H1 (cell line): ENCODE measurements around the gene NDUFS4. TPM values are rescaled to one million over a fixed set of nuclear protein-coding genes. Genes with fewer than 3 reads are reported as not detected.

Experiments used
- CTCF ChIA-PET: fragments of 300-600 bp; sonication (Branson Sonifier 250); formaldehyde crosslinking; loops from one replicate; lab custom pipeline; 2021; ENCODE audit not compliant: partially characterized antibody; lab: Charles Lee
- POLR2A ChIA-PET: fragments of 300-600 bp; sonication (Branson Sonifier 250); formaldehyde crosslinking; loops from one replicate; lab custom pipeline; 2021; ENCODE audit warnings: inconsistent platforms; ENCODE audit not compliant: partially characterized antibody; lab: Charles Lee
- DNase-seq, 2 experiments: peaks; one replicate each; pipeline versions ENCODE4 v3.0.0 to v3.0.0-alpha.2; 2010 to 2022; ENCODE audit warnings: low spot score in 2 of 2, low read depth in 1 of 2, mixed read lengths in 1 of 2
- FAIRE-seq: peaks from 2 replicates; lab custom pipeline; 2011; peaks lifted over from hg19 to GRCh38; lab: Jason Lieb, UNC
- H2AFZ ChIP-seq: 2 replicates; pipeline ENCODE4 v1.8.1; 2012; ENCODE audit warnings: low read length, inconsistent platforms
- H2AK5ac ChIP-seq: 2 replicates; pipeline ENCODE4 v1.6.1; 2013; ENCODE audit warnings: low read depth, low read length
- H2BK120ac ChIP-seq: replicated peaks from 2 replicates; pipeline ENCODE3; 2013; ENCODE audit warnings: low read depth, low read length, inconsistent platforms
- H2BK12ac ChIP-seq: 2 replicates; pipeline ENCODE4 v1.6.1; 2013; ENCODE audit warnings: low read depth, low read length
- H2BK15ac ChIP-seq: 2 replicates; pipeline ENCODE4 v1.6.1; 2013; ENCODE audit warnings: low read length
- H2BK20ac ChIP-seq: 2 replicates; pipeline ENCODE4 v1.6.1; 2013; ENCODE audit warnings: low read length
- H2BK5ac ChIP-seq: 2 replicates; pipeline ENCODE4 v1.6.1; 2013; ENCODE audit warnings: low read depth, low read length
- H3K14ac ChIP-seq: 2 replicates; pipeline ENCODE4 v1.6.1; 2013; ENCODE audit warnings: inconsistent platforms; ENCODE audit not compliant: insufficient read length
- H3K18ac ChIP-seq: 2 replicates; pipeline ENCODE4 v1.6.1; 2013; ENCODE audit warnings: low read length; ENCODE audit errors: extremely low read depth
- H3K23ac ChIP-seq: 2 replicates; pipeline ENCODE4 v1.6.1; 2013; ENCODE audit warnings: inconsistent platforms; ENCODE audit not compliant: insufficient read length
- H3K23me2 ChIP-seq: 2 replicates; pipeline ENCODE4 v1.6.1; 2013; ENCODE audit warnings: low read depth, low read length
- H3K27ac ChIP-seq: 2 replicates; pipeline ENCODE4 v1.6.1; 2011; ENCODE audit warnings: low read depth, low read length, inconsistent platforms
- H3K27me3 ChIP-seq, 4 experiments: replicated peaks in 1 of 4; 1 replicate in 1 of 4; 2 replicates in 3 of 4; pipeline versions ENCODE4 v1.6.1 to v1.8.1; 2011 to 2013; ENCODE audit warnings: low read length in 3 of 4, mild to moderate bottlenecking in 3 of 4, inconsistent platforms in 2 of 4, mixed read lengths in 2 of 4, moderate library complexity in 1 of 4; ENCODE audit not compliant: control insufficient read depth in 3 of 4, insufficient read depth in 3 of 4; ENCODE audit errors: extremely low read depth in 1 of 4
- H3K36me3 ChIP-seq, 4 experiments: 2 replicates each; pipeline versions ENCODE4 v1.6.1 to v1.8.1; 2011 to 2013; ENCODE audit warnings: mild to moderate bottlenecking in 4 of 4, low read length in 3 of 4, moderate library complexity in 2 of 4, control low read depth in 1 of 4, inconsistent platforms in 1 of 4; ENCODE audit not compliant: insufficient read depth in 4 of 4, control insufficient read depth in 2 of 4
- H3K4ac ChIP-seq: replicated peaks from 2 replicates; pipeline ENCODE3; 2013; ENCODE audit warnings: low read length, low read depth, mixed read lengths, inconsistent platforms; ENCODE audit not compliant: insufficient read length
- H3K4me1 ChIP-seq, 4 experiments: replicated peaks in 1 of 4; 1 replicate in 1 of 4; 2 replicates in 3 of 4; pipeline versions ENCODE4 v1.6.1 to v1.8.1; 2011 to 2013; ENCODE audit warnings: low read length in 3 of 4, inconsistent platforms in 2 of 4, mixed read lengths in 1 of 4; ENCODE audit not compliant: insufficient read depth in 4 of 4, control insufficient read depth in 3 of 4
- H3K4me2 ChIP-seq, 2 experiments: 2 replicates each; pipeline versions ENCODE4 v1.6.1 to v1.8.1; 2011 to 2013; ENCODE audit warnings: low read depth in 2 of 2, low read length in 2 of 2, control low read depth in 1 of 2, inconsistent platforms in 1 of 2, mild to moderate bottlenecking in 1 of 2; ENCODE audit not compliant: insufficient read depth in 1 of 2
- H3K4me3 ChIP-seq, 4 experiments: fragments of 200-600, 300-600 bp in 1 of 4; sonication (generic), shearing (Covaris generic), sonication (Bioruptor Twin) in 1 of 4; 2 replicates each; pipeline versions ENCODE4 v1.5.1 to v1.8.1; 2011 to 2016; ENCODE audit warnings: low read length in 4 of 4, low read depth in 3 of 4, control low read depth in 2 of 4, inconsistent platforms in 2 of 4, mild to moderate bottlenecking in 2 of 4, mixed read lengths in 1 of 4, moderate library complexity in 1 of 4; ENCODE audit not compliant: insufficient read depth in 2 of 4; ENCODE audit errors: extremely low read depth in 1 of 4
- H3K56ac ChIP-seq: replicated peaks from 2 replicates; pipeline ENCODE3; 2013; ENCODE audit warnings: low read depth, mild to moderate bottlenecking, mixed read lengths, low read length, inconsistent platforms; ENCODE audit not compliant: insufficient read length
- H3K79me1 ChIP-seq: 2 replicates; pipeline ENCODE4 v1.6.1; 2013; ENCODE audit warnings: low read depth, low read length, control low read depth
- H3K79me2 ChIP-seq, 2 experiments: 2 replicates each; pipeline versions ENCODE4 v1.6.1 to v1.8.1; 2012 to 2013; ENCODE audit warnings: low read length in 2 of 2, mild to moderate bottlenecking in 2 of 2, inconsistent platforms in 1 of 2; ENCODE audit not compliant: insufficient read depth in 2 of 2, control insufficient read depth in 1 of 2
- H3K9ac ChIP-seq, 4 experiments: replicated peaks in 1 of 4; 1 replicate in 1 of 4; 2 replicates in 3 of 4; pipeline versions ENCODE4 v1.6.1 to v1.8.1; 2011 to 2013; ENCODE audit warnings: low read depth in 3 of 4, low read length in 3 of 4, control low read depth in 2 of 4, mild to moderate bottlenecking in 2 of 4, moderate library complexity in 2 of 4, inconsistent platforms in 1 of 4; ENCODE audit errors: extremely low read depth in 1 of 4
- H3K9me3 ChIP-seq, 2 experiments: 2 replicates each; pipeline versions ENCODE4 v1.6.1 to v1.8.1; 2012 to 2013; ENCODE audit warnings: mild to moderate bottlenecking in 2 of 2, moderate library complexity in 2 of 2, control low read depth in 1 of 2, inconsistent platforms in 1 of 2, low read depth in 1 of 2, low read length in 1 of 2, mixed read lengths in 1 of 2; ENCODE audit not compliant: insufficient read depth in 2 of 2
- H4K20me1 ChIP-seq, 2 experiments: replicated peaks in 1 of 2; 2 replicates each; pipeline versions ENCODE3 to v1.8.1; 2011 to 2013; ENCODE audit warnings: inconsistent platforms in 2 of 2, low read length in 2 of 2, mild to moderate bottlenecking in 1 of 2; ENCODE audit not compliant: insufficient read depth in 2 of 2, control insufficient read depth in 1 of 2
- H4K5ac ChIP-seq: 2 replicates; pipeline ENCODE4 v1.6.1; 2013; ENCODE audit warnings: low read length, low read depth, mixed read lengths, inconsistent platforms; ENCODE audit not compliant: insufficient read length
- H4K8ac ChIP-seq: 2 replicates; pipeline ENCODE4 v1.8.0; 2013; ENCODE audit warnings: mild to moderate bottlenecking, moderate library complexity, low read length, inconsistent platforms; ENCODE audit not compliant: insufficient read depth; ENCODE audit errors: extremely low read depth
- H4K91ac ChIP-seq: replicated peaks from 2 replicates; pipeline ENCODE3; 2013; ENCODE audit warnings: low read length, mixed read lengths, inconsistent platforms; ENCODE audit not compliant: insufficient read length
- ASH2L ChIP-seq: fragments of 200-600, 300-600 bp; sonication (generic); IDR thresholded peaks from one replicate; pipeline ENCODE4 v1.7.1; 2017; ENCODE audit warnings: low read length
- CHD1 ChIP-seq: IDR thresholded peaks from 2 replicates; pipeline ENCODE4 v1.6.1; 2012; ENCODE audit warnings: low read depth, low read length, improper control_type of control experiment
- CREB1 ChIP-seq: IDR thresholded peaks from 2 replicates; pipeline ENCODE4 v1.6.1; 2012; ENCODE audit warnings: inconsistent platforms
- EP300 ChIP-seq, 2 experiments: IDR thresholded peaks; 1 replicate in 1 of 2; 2 replicates in 1 of 2; pipeline ENCODE4 v1.6.1; 2011 to 2012; ENCODE audit warnings: low read depth in 2 of 2, low read length in 2 of 2, mild to moderate bottlenecking in 2 of 2, borderline replicate concordance in 1 of 2, inconsistent platforms in 1 of 2, moderate library complexity in 1 of 2
- EZH2 ChIP-seq: fragments of 200-600 bp; sonication (generic); IDR thresholded peaks from 2 replicates; pipeline ENCODE4 v1.7.1; 2012; ENCODE audit warnings: low read depth, mild to moderate bottlenecking, moderate library complexity, low read length, inconsistent platforms; ENCODE audit not compliant: severe bottlenecking
- KDM4A ChIP-seq: IDR thresholded peaks from one replicate; pipeline ENCODE4 v1.7.1; 2012; ENCODE audit warnings: low read depth, mild to moderate bottlenecking, moderate library complexity, low read length, inconsistent platforms; ENCODE audit not compliant: severe bottlenecking
- KDM5A ChIP-seq: fragments of 200-600 bp; IDR thresholded peaks from 2 replicates; pipeline ENCODE4 v1.7.1; 2012; ENCODE audit warnings: mild to moderate bottlenecking, low read length, inconsistent platforms, mixed read lengths
- POU5F1 ChIP-seq: IDR thresholded peaks from 2 replicates; pipeline ENCODE4 v1.6.1; 2011; ENCODE audit warnings: low read depth, mild to moderate bottlenecking, low read length, moderate library complexity
- RAD21 ChIP-seq, 2 experiments: IDR thresholded peaks in 1 of 2; conservative IDR thresholded peaks in 1 of 2; 2 replicates each; pipeline ENCODE4 v1.6.1; 2011; ENCODE audit warnings: low read depth in 2 of 2, low read length in 2 of 2, improper control_type of control experiment in 1 of 2, inconsistent platforms in 1 of 2, mild to moderate bottlenecking in 1 of 2, moderate library complexity in 1 of 2
- SAP30 ChIP-seq: fragments of 300-600 bp; sonication (generic); IDR thresholded peaks from 2 replicates; pipeline ENCODE4 v1.7.1; 2012; ENCODE audit warnings: low read length, moderate library complexity, mild to moderate bottlenecking, inconsistent platforms; ENCODE audit not compliant: insufficient read depth, insufficient replicate concordance
- SP2 ChIP-seq: IDR thresholded peaks from 2 replicates; pipeline ENCODE4 v1.6.1; 2012; ENCODE audit warnings: mild to moderate bottlenecking, low read length, inconsistent platforms
- SP4 ChIP-seq: IDR thresholded peaks from 2 replicates; pipeline ENCODE4 v1.6.1; 2012; ENCODE audit warnings: low read length, inconsistent platforms
- TAF7 ChIP-seq: optimal IDR thresholded peaks from 2 replicates; pipeline ENCODE3; 2011; ENCODE audit warnings: low read depth, mild to moderate bottlenecking, inconsistent platforms, low read length, moderate library complexity, borderline replicate concordance
- TCF12 ChIP-seq: IDR thresholded peaks from 2 replicates; pipeline ENCODE4 v1.6.1; 2011; ENCODE audit warnings: low read depth, mild to moderate bottlenecking, low read length
- WGBS, 2 experiments: shearing (Covaris generic) in 1 of 2; methylation state at CpG; one replicate each; pipeline versions ENCODE4 v1.1.6 to v1.1.7; 2013 to 2015; ENCODE audit warnings: low lambda C conversion rate in 2 of 2, mixed read lengths in 2 of 2, inconsistent platforms in 1 of 2, low coverage in 1 of 2, missing lambda C conversion rate in 1 of 2; ENCODE audit not compliant: insufficient replicate concordance in 2 of 2, insufficient coverage in 1 of 2, insufficient read length in 1 of 2; ENCODE audit errors: extremely low coverage in 1 of 2, missing lambda C conversion rate in 1 of 2; 5-methylcytosine and 5-hydroxymethylcytosine counted together
- polyA plus RNA-seq, 7 experiments: library from polyadenylated mRNA; depleted of rRNA in 3 of 7; stranded (reverse) in 5 of 7; unstranded in 2 of 7; fragments of >200 nt in 5 of 7; fragments of 200-250 nt in 2 of 7; gene quantifications; 1 replicate in 5 of 7; 2 replicates in 1 of 7; 4 replicates in 1 of 7; pipeline versions ENCODE4 v1.2.1 to v1.2.3, GENCODE V29; 2011 to 2013; ENCODE audit warnings: missing spikeins in 2 of 7, mixed read lengths in 2 of 7
- total RNA-seq: library from RNA; stranded (reverse); fragmentation: NEBNext Ultra II Directional; extraction: Animal tissue kit (Norgen Biotek cat#: 25700); gene quantifications from 2 replicates; pipeline ENCODE4 v1.2.1, GENCODE V29; 2021

Gene NDUFS4
- total and polyA plus RNA-seq, 2 of the 8 experiments (the other 6 are each of a cell fraction or from before 2014, with no cell fraction given): 74.6 to 75.9 TPM

GRCh38 chr5:53547226-53547625 lies 13.2 kb upstream of the NDUFS4 start:
- DNase-seq (no peak), FAIRE-seq (no peak)
- Histone ChIP-seq H3K27me3 (no peaks in the 10 kb centered on the region), H3K79me1 (no peaks in the 10 kb centered on the region), H3K27ac (no peak overlapping the region), H3K23me2 (no peaks in the 10 kb centered on the region), H3K9ac (no peak overlapping the region), H2AFZ (0 out of 2 replicates have a peak overlapping the region, but pooled peaks have one; percentile 74), H3K14ac (no peak overlapping the region), H2BK120ac (no peak overlapping the region), H2BK5ac (no peak overlapping the region), H3K9me3 (no peaks in the 10 kb centered on the region), H2BK20ac (no peak overlapping the region), H3K4me2 (no peak overlapping the region), H3K18ac (no peak overlapping the region), H3K79me2 (no peaks in the 10 kb centered on the region), H3K23ac (no peak overlapping the region), H4K5ac (no peak overlapping the region), H2BK12ac (no peak overlapping the region; the same call in 1 of the 2 replicates), H3K4ac (no peak overlapping the region), H3K36me3 (no peaks in the 10 kb centered on the region), H4K8ac (no peak overlapping the region), H4K91ac (no peak overlapping the region), H3K56ac (no peak overlapping the region), H3K4me3 (no peak overlapping the region), H2BK15ac (no peak overlapping the region), H2AK5ac (no peak overlapping the region), H4K20me1 (no peaks in the 10 kb centered on the region), H3K4me1 (peaks cover 0 to 10% (median 5%) of the 10 kb centered on the region in 4 experiments; a peak in 3 of 7 replicates)
- ChIA-PET CTCF (interaction anchor here (1.1 kb wide), 1 partner anchor 66 kb away, joined by 3 read pairs; no protein-coding TSS in a partner anchor), POLR2A (interaction anchor here (1.0 to 1.2 kb wide), 2 partner anchors 10 to 13 kb away, joined by 3 to 5 read pairs; partner anchors contain the start of gene NDUFS4)
- 92% methylated on average over 4 of the region's 4 CpGs; no CpG with 5 or more reads in 1 of the 2 experiments for WGBS, 2 experiments
- TF ChIP-seq SP2 (no peak), EZH2 (no peak), KDM5A (no peak), EP300 (IDR thresholded peaks at IDR 0.05; ENCODE audit: borderline replicate concordance in 1 of 2, low read depth in 2 of 2, low read length in 2 of 2) (no peak), RAD21 (IDR thresholded peaks at IDR 0.05 in 1 of 2, conservative IDR thresholded peaks at IDR 0.05 in 1 of 2; ENCODE audit: low read depth in 2 of 2, low read length in 2 of 2) (no peak), TAF7 (no peak), SAP30 (no peak), ASH2L (no peak), TCF12 (no peak), CREB1 (no peak), CHD1 (no peak), SP4 (no peak), KDM4A (no peak), POU5F1 (no peak)
